SK-N-SH treated with all-trans-retinoic acid at 6 μM for 48 hours (cell line): ENCODE data around the gene FRMD4A.
A peak's percentile ranks its signal among the peaks of the same experiment; 100 is the strongest.
"Not testable (repeated sequence)": the region's sequence is repeated elsewhere in the genome, so short reads cannot be mapped to it uniquely, and the experiment has no call there.

Source experiments
- ATAC-seq: fragments of 200-7000 bp; cut with Tn5 transposase; 3 replicates; pipeline ENCODE4 v1.9.1; 2020; ENCODE audit warnings: mild to moderate bottlenecking, moderate library complexity
- ARNTL ChIP-seq: fragments of 450-650 bp; formaldehyde crosslinking; IDR thresholded peaks from 2 replicates; pipeline ENCODE4 v1.5.0; 2020; ENCODE audit warnings: low read depth, mild to moderate bottlenecking, moderate library complexity, borderline replicate concordance
- BACH2 ChIP-seq: fragments of 250-450 bp; sonication (Bioruptor Pico); IDR thresholded peaks from 2 replicates; pipeline ENCODE4 v1.9.0; 2021; ENCODE audit warnings: mild to moderate bottlenecking, borderline replicate concordance
- CREB5 ChIP-seq: fragments of 250-450 bp; sonication (Bioruptor Pico); IDR thresholded peaks from 2 replicates; pipeline ENCODE4 v1.5.1; 2020; ENCODE audit warnings: low read depth, mild to moderate bottlenecking, moderate library complexity
- CSDC2 ChIP-seq: fragments of 250-450 bp; sonication (Bioruptor Pico); IDR thresholded peaks from 2 replicates; pipeline ENCODE4 v1.5.0; 2020; ENCODE audit warnings: mild to moderate bottlenecking, moderate library complexity
- CSRNP3 ChIP-seq: fragments of 250-450 bp; sonication (Bioruptor Pico); IDR thresholded peaks from 2 replicates; pipeline ENCODE4 v1.5.1; 2021; ENCODE audit warnings: mild to moderate bottlenecking, moderate library complexity
- ESRRG ChIP-seq: fragments of 250-450 bp; sonication (Bioruptor Pico); IDR thresholded peaks from 2 replicates; pipeline ENCODE4 v1.6.1; 2021; ENCODE audit warnings: mild to moderate bottlenecking
- GLIS3 ChIP-seq: fragments of 250-450 bp; sonication (Bioruptor Pico); IDR thresholded peaks from 2 replicates; pipeline ENCODE4 v1.5.0; 2020; ENCODE audit warnings: mild to moderate bottlenecking, moderate library complexity
- ISL1 ChIP-seq: fragments of 250-450 bp; sonication (Bioruptor Pico); IDR thresholded peaks from 2 replicates; pipeline ENCODE4 v2.1.2; 2022; ENCODE audit warnings: mild to moderate bottlenecking, moderate library complexity
- OSR1 ChIP-seq: fragments of 250-450 bp; sonication (Bioruptor Pico); IDR thresholded peaks from 2 replicates; pipeline ENCODE4 v1.8.0; 2022; ENCODE audit warnings: moderate library complexity, mild to moderate bottlenecking, inconsistent platforms
- POU6F1 ChIP-seq: fragments of 250-450 bp; sonication (Bioruptor Pico); IDR thresholded peaks from 2 replicates; pipeline ENCODE4 v1.8.0; 2021; ENCODE audit warnings: low read depth, mild to moderate bottlenecking, moderate library complexity, borderline replicate concordance
- PPARA ChIP-seq: fragments of 250-450 bp; sonication (Bioruptor Pico); IDR thresholded peaks from 2 replicates; pipeline ENCODE4 v1.5.0; 2020; ENCODE audit warnings: mild to moderate bottlenecking, borderline replicate concordance
- RARB ChIP-seq: fragments of 250-450 bp; sonication (Bioruptor Pico); IDR thresholded peaks from 2 replicates; pipeline ENCODE4 v1.8.0; 2021; ENCODE audit warnings: mild to moderate bottlenecking, moderate library complexity
- SNAI2 ChIP-seq: fragments of 250-450 bp; sonication (Bioruptor Pico); IDR thresholded peaks from 2 replicates; pipeline ENCODE4 v1.5.0; 2020; ENCODE audit warnings: mild to moderate bottlenecking, moderate library complexity
- TCF4 ChIP-seq: fragments of 250-450 bp; sonication (Bioruptor Pico); IDR thresholded peaks from 2 replicates; pipeline ENCODE4 v1.8.0; 2021; ENCODE audit warnings: mild to moderate bottlenecking, moderate library complexity, borderline replicate concordance
- TOX ChIP-seq: fragments of 250-450 bp; sonication (Bioruptor Pico); IDR thresholded peaks from 2 replicates; pipeline ENCODE4 v1.8.0; 2021; ENCODE audit warnings: mild to moderate bottlenecking, moderate library complexity, borderline replicate concordance
- TSHZ2 ChIP-seq: fragments of 250-450 bp; sonication (Bioruptor Pico); IDR thresholded peaks from 2 replicates; pipeline ENCODE4 v1.5.0; 2020; ENCODE audit warnings: mild to moderate bottlenecking, moderate library complexity
- ZC3H10 ChIP-seq: fragments of 250-450 bp; sonication (Bioruptor Pico); IDR thresholded peaks from 2 replicates; pipeline ENCODE4 v1.5.1; 2021; ENCODE audit warnings: mild to moderate bottlenecking, moderate library complexity
- ZFP3 ChIP-seq: fragments of 250-450 bp; sonication (Bioruptor Pico); IDR thresholded peaks from 2 replicates; pipeline ENCODE4 v1.5.0; 2020; ENCODE audit warnings: mild to moderate bottlenecking, moderate library complexity
- ZNF565 ChIP-seq: fragments of 450-650 bp; formaldehyde crosslinking; conservative IDR thresholded peaks from 2 replicates; pipeline ENCODE4 v1.5.0; 2020; ENCODE audit warnings: low read depth, mild to moderate bottlenecking, moderate library complexity
- ZNF70 ChIP-seq: fragments of 450-650 bp; formaldehyde crosslinking; IDR thresholded peaks from 2 replicates; pipeline ENCODE4 v1.5.0; 2020; ENCODE audit warnings: mild to moderate bottlenecking, moderate library complexity
- ZNF8 ChIP-seq: fragments of 450-650 bp; formaldehyde crosslinking; IDR thresholded peaks from 2 replicates; pipeline ENCODE4 v1.5.0; 2020; ENCODE audit warnings: mild to moderate bottlenecking, moderate library complexity

The FRMD4A gene

GRCh38 chr10:13784067-13784466, 546.7 kb downstream of the FRMD4A start:
- ATAC-seq, result 0 out of 3 replicates have a peak, but pooled peaks have one; percentile 17
- TF ChIP-seq ARNTL, result no peak
- TF ChIP-seq SNAI2, result no peak
- TF ChIP-seq RARB, result no peak
- no peak for TF ChIP-seq TSHZ2 (CRISPR knock-in tag)
- TF ChIP-seq OSR1 (CRISPR knock-in tag), result no peak
- TF ChIP-seq TOX (CRISPR knock-in tag), result no peak
- no peak for TF ChIP-seq ZNF70 (CRISPR knock-in tag)
- no peak for TF ChIP-seq CSRNP3 (CRISPR knock-in tag)
- TF ChIP-seq TCF4, result no peak
- no peak for TF ChIP-seq ZNF8 (CRISPR knock-in tag)
- TF ChIP-seq CSDC2 (CRISPR knock-in tag), result no peak
- no peak for TF ChIP-seq ZNF565
- no peak for TF ChIP-seq GLIS3 (CRISPR knock-in tag)
- TF ChIP-seq ISL1 (CRISPR knock-in tag), result no peak
- TF ChIP-seq PPARA, result no peak
- TF ChIP-seq ZFP3 (CRISPR knock-in tag), result no peak
- TF ChIP-seq POU6F1, result no peak
- TF ChIP-seq ESRRG (CRISPR knock-in tag), result no peak
- TF ChIP-seq, all 23 proteins: peak for 0

- ATAC-seq, result no peak
- TF ChIP-seq CSRNP3 (CRISPR knock-in tag), result no peak
- TF ChIP-seq ZC3H10 (CRISPR knock-in tag), result no peak
- TF ChIP-seq GLIS3 (CRISPR knock-in tag), result no peak
- no peak for TF ChIP-seq ZNF70 (CRISPR knock-in tag)
- TF ChIP-seq PPARA, result no peak
These were observed 551.0 kb downstream of the FRMD4A start for GRCh38 chr10:13779748-13780147.

GRCh38 chr10:13778693-13778960, 552.1 kb downstream of the FRMD4A start:
- ATAC-seq, result not testable (repeated sequence)

- no peak for TF ChIP-seq BACH2
- no peak for TF ChIP-seq ZNF565
- no peak for TF ChIP-seq GLIS3 (CRISPR knock-in tag)
- no peak for TF ChIP-seq PPARA
- no peak for TF ChIP-seq ISL1 (CRISPR knock-in tag)
- no peak for TF ChIP-seq CREB5 (CRISPR knock-in tag)
- no peak for TF ChIP-seq ARNTL
- no peak for TF ChIP-seq RARB
- TF ChIP-seq ZNF70 (CRISPR knock-in tag), result no peak
- TF ChIP-seq POU6F1, result no peak
- TF ChIP-seq CSRNP3 (CRISPR knock-in tag), result no peak
- ATAC-seq, result peak; percentile 68
These were observed 553.8 kb downstream of the FRMD4A start for GRCh38 chr10:13776861-13777311.
